Colonic mucosa (tissue), 4 donors: ENCODE results near the gene MASP2. TPM values are rescaled to one million over a fixed set of nuclear protein-coding genes. Genes with fewer than 3 reads are reported as not detected.

Source experiments
- DNase-seq: peaks from one replicate; pipeline ENCODE4 v3.0.0-alpha.2; 2020
- H3K27ac ChIP-seq: fragments of 200-600 bp; one replicate; pipeline ENCODE4 v1.8.0; 2021
- H3K27me3 ChIP-seq: fragments of 200-600 bp; one replicate; pipeline ENCODE4 v1.8.0; 2021
- H3K36me3 ChIP-seq: fragments of 200-600 bp; one replicate; pipeline ENCODE4 v1.8.0; 2021
- H3K4me1 ChIP-seq: fragments of 200-600 bp; one replicate; pipeline ENCODE4 v1.8.0; 2021; ENCODE audit warnings: mild to moderate bottlenecking
- H3K4me3 ChIP-seq: fragments of 200-600 bp; one replicate; pipeline ENCODE4 v1.8.0; 2021
- H3K9ac ChIP-seq, 2 donors: one replicate each; pipeline ENCODE4 v1.7.0; 2013; ENCODE audit warnings: control low read depth in 2 of 2, low read depth in 2 of 2, low read length in 2 of 2
- H3K9me3 ChIP-seq: fragments of 200-600 bp; one replicate; pipeline ENCODE4 v1.8.0; 2021
- CTCF ChIP-seq: fragments of 200-600 bp; IDR thresholded peaks from one replicate; pipeline ENCODE4 v1.8.0; 2022; ENCODE audit warnings: antibody characterized with exemption, mild to moderate bottlenecking
- intact Hi-C: fragments of 100-400 bp; cut with DNase I; formaldehyde crosslinking; loops from one replicate; pipeline ENCODE4 v1.14.1; 2022
- total RNA-seq, 2 donors: library from RNA; stranded (reverse); fragmentation: NEBNext Ultra II Directional in 1 of 2; extraction: Animal tissue kit (Norgen Biotek cat#: 25700) in 1 of 2; gene quantifications; one replicate each; pipeline ENCODE4 v1.2.1, GENCODE V29; 2021
- donor health status: healthy.
- donor health status: DM: no; HTN: no; CAD: no.
- donor health status: DM: no; HTN: no; CAD: no.

Gene MASP2
- total RNA-seq, 2 donors from 2014 or later: 0.32 TPM; not detected in 1

- intact Hi-C loops: no loop called here
- Histone ChIP-seq H3K9me3 (no peaks in the 10 kb centered on the region), H3K36me3 (no peaks in the 10 kb centered on the region), H3K4me3 (peak overlapping the region; percentile 99), H3K9ac (peak overlapping the region; percentile 79 to 95), H3K27me3 (no peaks in the 10 kb centered on the region), H3K27ac (no peak overlapping the region), H3K4me1 (no peaks in the 10 kb centered on the region)
- no peak for TF ChIP-seq CTCF
- DNase-seq: no peak
These were observed 12.3 kb upstream of the MASP2 start for GRCh38 chr1:11059155-11059967.

- Histone ChIP-seq H3K4me3 (peak overlapping the region; percentile 99), H3K9me3 (no peaks in the 10 kb centered on the region), H3K27me3 (no peaks in the 10 kb centered on the region), H3K27ac (no peak overlapping the region), H3K36me3 (no peaks in the 10 kb centered on the region), H3K4me1 (no peaks in the 10 kb centered on the region), H3K9ac (peak overlapping the region; percentile 79 to 95)
- intact Hi-C loops: no loop called here
- no peak for TF ChIP-seq CTCF
- no peak for DNase-seq
These were observed 11.6 kb upstream of the MASP2 start for GRCh38 chr1:11058595-11059154.

- Histone ChIP-seq H3K27me3 (no peaks in the 10 kb centered on the region), H3K4me1 (no peaks in the 10 kb centered on the region), H3K36me3 (no peaks in the 10 kb centered on the region), H3K9ac (no peak overlapping the region), H3K4me3 (no peak overlapping the region), H3K27ac (no peak overlapping the region), H3K9me3 (no peaks in the 10 kb centered on the region)
- no peak for TF ChIP-seq CTCF
- intact Hi-C loops: no loop called here
- DNase-seq: no peak
These were observed 11.0 kb upstream of the MASP2 start for GRCh38 chr1:11058026-11058425.

GRCh38 chr1:11057477-11057876, 10.4 kb upstream of the MASP2 start:
- no peaks in the 10 kb centered on the region for H3K4me1 ChIP-seq
- H3K4me3 ChIP-seq: no peak overlapping the region
- H3K27me3 ChIP-seq: no peaks in the 10 kb centered on the region
- no peaks in the 10 kb centered on the region for H3K9me3 ChIP-seq
- TF ChIP-seq CTCF: no peak
- H3K27ac ChIP-seq: no peak overlapping the region
- DNase-seq: no peak
- H3K36me3 ChIP-seq: no peaks in the 10 kb centered on the region
- H3K9ac ChIP-seq: no peak overlapping the region
- intact Hi-C loops: no loop called here

GRCh38 chr1:11056504-11056903, 9.5 kb upstream of the MASP2 start:
- Histone ChIP-seq H3K27me3 (no peaks in the 10 kb centered on the region), H3K4me3 (no peak overlapping the region), H3K27ac (no peak overlapping the region), H3K9ac (no peak overlapping the region), H3K36me3 (no peaks in the 10 kb centered on the region), H3K4me1 (no peaks in the 10 kb centered on the region), H3K9me3 (no peaks in the 10 kb centered on the region)
- no peak for DNase-seq
- intact Hi-C loops: no loop called here
- no peak for TF ChIP-seq CTCF
